Measurements from ENCODE around the gene MUC22.
"Not testable (repeated sequence)": the region's sequence is repeated elsewhere in the genome, so short reads cannot be mapped to it uniquely, and the experiment has no call there.

Gene MUC22

GRCh38 chr6:30998785-30999184 is 11.5 kb upstream of the MUC22 start:
- peak; percentile 64 for DNase-seq (ENCODE audit: low read depth)

DNA sequence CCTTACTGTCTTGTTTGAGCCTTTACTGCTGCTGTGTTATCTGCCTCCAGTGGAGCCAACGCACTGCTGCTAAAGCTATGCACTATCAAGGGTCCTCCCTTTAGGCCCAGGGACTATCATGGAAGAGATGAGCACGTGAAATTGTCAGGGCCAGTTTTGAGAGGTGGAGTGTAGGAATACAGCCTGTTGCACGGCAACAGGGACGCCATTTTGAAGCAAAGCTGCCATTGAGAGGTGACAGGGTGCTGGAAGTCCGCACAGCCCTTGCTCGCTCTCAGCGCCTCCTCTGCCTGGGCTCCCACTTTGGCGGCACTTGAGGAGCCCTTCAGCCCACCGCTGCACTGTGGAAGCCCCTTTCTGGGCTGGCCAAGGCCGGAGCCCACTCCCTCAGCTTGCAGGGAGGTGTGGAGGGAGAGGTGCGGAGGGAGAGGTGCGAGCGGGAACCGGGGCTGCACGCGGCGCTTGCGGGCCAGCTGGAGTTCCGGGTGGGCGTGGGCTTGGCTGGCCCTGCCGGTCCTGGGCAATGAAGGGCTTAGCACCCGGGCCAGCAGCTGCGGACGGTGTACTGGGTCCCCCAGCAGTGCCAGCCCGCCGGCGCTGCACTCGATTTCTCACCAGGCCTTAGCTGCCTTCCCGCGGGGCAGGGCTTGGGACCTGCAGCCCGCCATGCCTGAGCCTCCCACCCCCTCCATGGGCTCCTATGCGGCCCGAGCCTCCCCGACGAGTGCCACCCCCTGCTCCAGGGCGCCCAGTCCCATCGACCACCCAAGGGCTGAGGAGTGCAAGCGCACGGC is 10.0 kb upstream of the MUC22 start:
- DNase-seq (ENCODE audit: low read depth): not testable (repeated sequence)

- no peak for DNase-seq (ENCODE audit: low read depth)
Observed at GRCh38 chr6:31001281-31001888, 8.9 kb upstream of the MUC22 start.

DNA sequence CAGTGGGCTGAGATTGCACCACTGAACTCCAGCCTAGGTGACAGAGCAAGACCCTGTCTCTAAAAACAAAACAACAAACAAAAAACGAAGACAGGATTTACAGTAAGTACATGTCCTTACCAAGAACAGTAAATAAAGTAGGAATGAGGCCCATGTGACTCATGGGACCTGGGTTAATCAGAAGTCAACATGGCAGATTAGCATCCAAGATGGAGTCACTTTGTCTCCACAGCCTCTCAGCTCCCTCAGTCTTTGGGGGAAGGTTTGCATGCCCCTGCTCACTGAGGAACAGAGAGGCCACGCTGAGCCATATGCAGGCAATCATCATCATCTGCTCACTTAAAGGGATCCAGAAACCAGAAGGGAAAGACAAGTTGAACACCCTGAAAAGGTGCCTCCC is 7.8 kb upstream of the MUC22 start:
- no peak for DNase-seq (ENCODE audit: low read depth)

GRCh38 chr6:31004794-31005193 is 5.5 kb upstream of the MUC22 start:
- no peak for DNase-seq (ENCODE audit: low read depth)

GRCh38 chr6:31005249-31006020 is 4.8 kb upstream of the MUC22 start:
- peak; percentile 64 for DNase-seq (ENCODE audit: low read depth)

GRCh38 chr6:31007694-31008093 is 2.6 kb upstream of the MUC22 start:
- DNase-seq (ENCODE audit: low read depth): peak; percentile 96

DNA sequence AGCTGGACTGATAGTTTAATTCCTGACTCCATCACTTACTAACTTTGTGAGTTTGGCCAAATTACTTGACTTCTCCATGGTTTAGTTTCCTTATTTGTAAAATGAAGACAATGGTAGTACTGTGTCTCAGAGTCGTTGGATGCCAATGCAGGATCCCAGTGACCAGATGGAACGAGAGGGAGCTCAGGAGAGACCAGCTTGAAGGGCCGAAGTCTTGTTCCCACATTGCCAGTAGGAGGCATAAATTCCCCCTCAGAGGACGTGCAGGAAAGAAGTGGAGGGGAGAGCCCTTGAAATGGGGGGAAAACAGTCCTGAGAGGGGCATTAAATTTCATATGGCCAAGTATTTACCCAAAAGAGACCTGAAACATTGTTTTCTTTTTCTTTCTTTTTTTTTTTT is 2.1 kb upstream of the MUC22 start:
- DNase-seq (ENCODE audit: low read depth): no peak

DNA sequence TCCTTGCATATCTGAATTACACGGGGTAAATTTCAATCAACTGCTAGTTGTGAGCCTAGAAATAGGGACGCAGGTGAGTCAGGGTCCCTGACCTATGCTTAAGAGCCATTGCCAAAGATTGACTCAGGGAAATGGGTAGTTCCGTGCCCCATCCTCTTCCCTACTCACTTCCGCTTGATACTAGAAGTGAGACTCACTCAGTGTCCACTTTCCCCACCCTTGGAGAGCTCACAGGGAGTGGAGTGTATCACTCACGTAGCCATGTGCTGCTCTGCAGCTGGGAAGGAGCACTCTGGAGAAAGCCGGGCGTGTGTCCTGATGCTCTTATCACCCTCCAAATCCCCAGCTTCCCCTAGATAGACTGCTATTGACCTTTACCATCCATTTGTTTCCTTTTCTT is 543 bp upstream of the MUC22 start:
- peak; percentile 21 for DNase-seq (ENCODE audit: low read depth)

- no peak for DNase-seq (ENCODE audit: low read depth)
Observed at GRCh38 chr6:31011153-31011552, 879 bp downstream of the MUC22 start.

DNA sequence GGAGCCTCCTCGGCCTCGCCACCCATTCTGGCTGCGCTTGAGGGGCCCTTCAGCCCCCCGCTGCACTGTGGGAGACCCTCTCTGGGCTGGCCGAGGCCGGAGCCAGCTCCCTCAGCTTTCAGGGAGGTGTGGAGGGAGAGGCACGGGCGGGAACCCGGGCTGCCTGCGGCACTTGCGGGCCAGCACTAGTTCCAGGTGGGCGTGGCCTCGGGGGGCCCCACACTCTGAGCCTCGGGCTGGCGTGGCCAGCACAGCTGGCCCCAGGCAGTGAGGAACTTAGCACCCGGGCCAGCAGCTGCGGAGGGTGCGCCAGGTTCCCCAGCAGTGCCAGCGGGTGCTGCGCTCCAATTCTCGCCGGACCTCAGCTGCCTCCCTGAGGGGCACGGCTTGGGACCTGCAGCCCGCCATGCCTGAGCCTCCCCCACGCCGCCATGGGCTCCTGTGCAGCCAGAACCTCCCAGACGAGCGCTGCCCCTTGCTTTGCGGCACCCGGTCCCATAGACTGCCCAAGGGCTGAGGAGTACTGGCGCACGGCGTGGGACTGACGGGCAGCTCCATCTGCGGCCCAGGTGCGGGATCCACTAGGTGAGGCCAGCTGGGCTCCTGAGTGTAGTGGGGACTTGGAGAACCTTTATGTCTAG is 6.5 kb downstream of the MUC22 start:
- DNase-seq (ENCODE audit: low read depth): no peak

- not testable (repeated sequence) for DNase-seq (ENCODE audit: low read depth)
Observed at GRCh38 chr6:31017436-31017835, 7.2 kb downstream of the MUC22 start.

GRCh38 chr6:31020057-31020456 is 9.8 kb downstream of the MUC22 start:
- DNase-seq (ENCODE audit: low read depth): no peak

DNA sequence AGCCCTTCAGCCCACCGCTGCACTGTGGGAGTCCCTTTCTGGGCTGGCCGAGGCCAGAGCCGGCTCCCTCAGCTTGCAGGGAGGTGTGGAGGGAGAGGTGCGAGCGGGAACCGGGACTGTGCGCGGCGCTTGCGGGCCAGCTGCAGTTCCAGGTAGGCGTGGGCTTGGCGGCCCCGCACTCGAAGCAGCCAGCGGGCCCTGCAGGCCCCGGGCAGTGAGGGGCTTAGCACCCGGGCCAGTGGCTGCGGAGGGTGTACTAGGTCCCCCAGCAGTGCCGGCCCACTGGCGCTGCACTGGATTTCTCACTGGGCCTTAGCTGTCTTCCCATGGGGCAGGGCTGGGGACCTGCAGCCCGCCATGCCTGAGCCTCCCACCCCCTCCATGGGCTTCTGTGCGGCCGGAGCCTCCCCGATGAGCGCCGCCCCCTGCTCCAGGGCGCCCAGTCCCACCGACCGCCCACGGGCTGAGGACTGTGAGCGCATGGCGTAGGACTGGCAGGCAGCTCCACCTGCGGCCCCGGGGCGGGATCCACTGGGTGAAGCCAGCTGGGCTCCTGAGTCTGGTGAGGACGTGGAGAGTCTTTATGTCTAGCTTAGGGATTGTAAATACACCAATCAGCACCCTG is 10.5 kb downstream of the MUC22 start:
- DNase-seq (ENCODE audit: low read depth): not testable (repeated sequence)

- not testable (repeated sequence) for DNase-seq (ENCODE audit: low read depth)
Observed at GRCh38 chr6:31021705-31022531, 11.6 kb downstream of the MUC22 start.

- no peak for DNase-seq (ENCODE audit: low read depth)
Observed at GRCh38 chr6:31025595-31025994, 15.3 kb downstream of the MUC22 start.

DNA sequence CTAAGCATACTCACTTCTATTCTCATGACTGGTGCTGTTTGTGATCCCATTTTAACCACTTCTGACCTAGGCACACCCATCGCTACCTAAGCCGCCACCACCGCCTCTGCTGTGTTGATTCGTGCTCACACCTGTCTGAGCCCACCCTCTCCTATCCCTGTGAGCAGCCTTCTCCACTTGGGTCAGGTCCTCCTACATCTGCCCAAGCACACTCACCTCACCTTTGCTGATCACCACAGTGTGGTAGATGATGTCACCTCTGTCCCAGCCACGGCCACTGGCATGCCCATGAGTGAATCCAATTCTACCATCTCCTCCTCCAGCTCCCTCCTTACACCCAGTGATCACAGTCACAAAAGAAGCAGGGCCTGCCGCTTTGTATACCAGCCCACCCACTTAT is 20.8 kb downstream of the MUC22 start:
- no peak for DNase-seq (ENCODE audit: low read depth)

GRCh38 chr6:31033075-31033474 is 22.8 kb downstream of the MUC22 start:
- DNase-seq (ENCODE audit: low read depth): no peak

DNA sequence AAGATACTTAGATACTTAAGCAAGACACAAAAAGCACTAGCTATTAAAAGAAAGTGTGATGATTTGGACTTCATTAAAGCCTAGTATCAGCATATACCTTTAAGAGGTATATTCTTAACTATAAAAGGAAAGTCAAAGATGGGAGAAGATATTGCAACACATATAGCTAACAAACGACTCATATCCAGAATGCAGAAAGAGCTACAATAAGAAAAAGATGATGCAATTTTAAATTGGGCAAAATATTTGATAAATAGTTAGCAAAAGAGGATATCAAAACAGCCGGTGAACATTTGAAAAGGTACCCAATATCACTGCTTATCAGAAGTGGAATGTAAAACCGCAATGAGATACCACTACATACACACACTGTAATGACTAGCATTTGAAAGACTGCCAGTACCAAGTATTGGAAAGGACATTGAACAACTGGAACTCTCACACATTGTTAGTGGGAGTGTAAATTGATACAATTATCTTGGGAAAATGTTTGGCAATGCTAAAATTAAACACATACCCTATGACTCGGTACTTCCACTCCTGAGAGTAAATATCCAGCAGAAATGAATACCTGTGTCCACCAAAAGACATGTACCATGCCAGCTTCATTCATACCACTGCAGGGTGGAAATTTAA is 25.7 kb downstream of the MUC22 start:
- DNase-seq (ENCODE audit: low read depth): peak; percentile 40

DNA sequence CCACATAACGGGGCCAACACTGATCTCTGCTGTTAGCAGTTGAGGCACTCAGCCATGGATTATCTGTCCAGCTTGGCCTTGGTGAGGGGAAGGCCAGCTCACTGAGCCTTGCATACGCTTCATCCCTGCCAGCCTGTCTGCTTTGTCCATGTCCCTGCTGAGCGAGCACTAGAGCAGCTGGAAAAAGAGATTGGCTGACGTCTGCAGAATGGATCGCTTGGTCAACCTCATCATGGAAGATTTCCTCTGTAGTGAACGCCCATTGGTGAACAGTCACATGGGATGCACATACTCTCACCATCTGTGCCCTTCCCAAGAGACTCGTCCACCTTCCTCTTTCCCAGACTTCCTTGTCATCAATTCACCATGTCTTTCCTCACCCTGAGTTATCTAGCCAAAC is 26.9 kb downstream of the MUC22 start:
- DNase-seq (ENCODE audit: low read depth): no peak

GRCh38 chr6:31037682-31038081 is 27.4 kb downstream of the MUC22 start:
- DNase-seq (ENCODE audit: low read depth): peak; percentile 37
